H1 (cell line): ENCODE data around the gene DLEC1. TPM values are rescaled to one million over a fixed set of nuclear protein-coding genes. Genes with fewer than 3 reads are reported as not detected.

Source experiments
- ASH2L ChIP-seq: fragments of 200-600, 300-600 bp; sonication (generic); IDR thresholded peaks from one replicate; pipeline ENCODE4 v1.7.1; 2017; ENCODE audit warnings: low read length
- CEBPB ChIP-seq: IDR thresholded peaks from 2 replicates; pipeline ENCODE4 v1.6.1; 2012; ENCODE audit warnings: low read depth, low read length
- CHD7 ChIP-seq: fragments of 300-600 bp; sonication (generic); IDR thresholded peaks from 2 replicates; pipeline ENCODE4 v1.7.1; 2012; ENCODE audit warnings: low read length, moderate library complexity, mild to moderate bottlenecking, inconsistent platforms; ENCODE audit not compliant: insufficient replicate concordance
- CREB1 ChIP-seq: IDR thresholded peaks from 2 replicates; pipeline ENCODE4 v1.6.1; 2012; ENCODE audit warnings: inconsistent platforms
- HDAC6 ChIP-seq: IDR thresholded peaks from one replicate; pipeline ENCODE4 v1.7.1; 2012; ENCODE audit warnings: low read depth, mild to moderate bottlenecking, inconsistent platforms, low read length, moderate library complexity
- SIX5 ChIP-seq: IDR thresholded peaks from 2 replicates; pipeline ENCODE4 v1.6.1; 2011; ENCODE audit warnings: mild to moderate bottlenecking, low read depth, low read length
- TAF1 ChIP-seq: IDR thresholded peaks from 2 replicates; pipeline ENCODE4 v1.6.1; 2011; ENCODE audit warnings: mild to moderate bottlenecking, low read depth, low read length
- polyA plus RNA-seq, 7 experiments: library from polyadenylated mRNA; depleted of rRNA in 3 of 7; stranded (reverse) in 5 of 7; unstranded in 2 of 7; fragments of >200 nt in 5 of 7; fragments of 200-250 nt in 2 of 7; gene quantifications; 1 replicate in 5 of 7; 2 replicates in 1 of 7; 4 replicates in 1 of 7; pipeline versions ENCODE4 v1.2.1 to v1.2.3, GENCODE V29; 2011 to 2013; ENCODE audit warnings: missing spikeins in 2 of 7, mixed read lengths in 2 of 7
- total RNA-seq: library from RNA; stranded (reverse); fragmentation: NEBNext Ultra II Directional; extraction: Animal tissue kit (Norgen Biotek cat#: 25700); gene quantifications from 2 replicates; pipeline ENCODE4 v1.2.1, GENCODE V29; 2021

DLEC1 gene
- total and polyA plus RNA-seq, 2 of the 8 experiments (the other 6 are each of a cell fraction or from before 2014, with no cell fraction given): 0.26 to 0.76 TPM

DNA sequence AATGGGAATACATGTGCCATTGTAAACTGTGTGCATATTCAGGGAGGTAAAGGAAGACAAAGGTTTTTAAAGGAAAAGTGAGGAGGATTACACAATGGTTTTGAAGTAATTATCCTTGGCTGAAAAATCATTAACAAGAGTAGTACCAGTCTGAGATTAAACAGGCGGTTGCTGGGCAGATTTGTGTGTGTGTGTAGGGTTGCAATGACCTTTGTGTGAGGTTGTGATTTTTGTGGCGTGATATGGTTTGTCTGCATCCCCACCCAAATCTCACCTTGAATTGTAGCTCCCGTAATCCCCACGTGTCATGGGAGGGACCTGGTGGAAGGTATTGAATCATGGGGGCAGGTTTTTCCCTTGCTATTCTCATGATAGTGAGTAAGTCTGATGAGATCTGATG lies 7.0 kb downstream of the DLEC1 start (continued):
- TF ChIP-seq CHD7 (no peak), SIX5 (no peak), CEBPB (no peak), HDAC6 (no peak), CREB1 (no peak), TAF1 (no peak), ASH2L (no peak)
